Endothelial cell of umbilical vein (primary cell): Measurements from ENCODE around the gene PSMA5. TPM values are rescaled to one million over a fixed set of nuclear protein-coding genes. Genes with fewer than 3 reads are reported as not detected.

Source experiments
- BruUV-seq: library from RNA; stranded (reverse); fragments of 400-500 nt; replicated peaks from 2 replicates; lab custom pipeline; 2021; lab: Mats Ljungman, UMichigan
- CTCF ChIA-PET: fragments of 300-600, 350-600 bp; sonication (Branson Sonifier 250); formaldehyde crosslinking; loops from one replicate; lab custom pipeline; 2021; ENCODE audit warnings: antibody characterized with exemption, inconsistent platforms; lab: Charles Lee
- POLR2A ChIA-PET: fragments of 300-600, 350-600 bp; sonication (Branson Sonifier 250); formaldehyde crosslinking; loops from one replicate; lab custom pipeline; 2021; ENCODE audit warnings: antibody characterized with exemption, inconsistent platforms; lab: Charles Lee
- DNase-seq: peaks from one replicate; pipeline ENCODE4 v3.0.0-alpha.2; 2011; ENCODE audit warnings: low read depth, low spot score
- FAIRE-seq: peaks from 2 replicates; lab custom pipeline; 2011; peaks lifted over from hg19 to GRCh38; lab: Jason Lieb, UNC
- H2AFZ ChIP-seq: 2 replicates; pipeline ENCODE4 v1.6.0; 2012; ENCODE audit warnings: low read depth, low read length, control low read depth, inconsistent platforms
- H3K27ac ChIP-seq: 2 replicates; pipeline ENCODE4 v1.5.1; 2011; ENCODE audit warnings: low read depth, mild to moderate bottlenecking, control low read depth, low read length, moderate library complexity; ENCODE audit not compliant: insufficient read depth
- H3K27me3 ChIP-seq, 2 experiments: 2 replicates each; pipeline versions ENCODE4 v1.6.0 to v1.6.1; 2011; ENCODE audit warnings: low read length in 2 of 2, mixed read lengths in 1 of 2; ENCODE audit not compliant: control insufficient read depth in 2 of 2, insufficient read depth in 2 of 2
- H3K36me3 ChIP-seq, 2 experiments: 2 replicates in 1 of 2; 3 replicates in 1 of 2; pipeline ENCODE4 v1.5.1; 2011; ENCODE audit warnings: low read length in 2 of 2, mild to moderate bottlenecking in 1 of 2, moderate library complexity in 1 of 2; ENCODE audit not compliant: control insufficient read depth in 2 of 2, insufficient read depth in 2 of 2; ENCODE audit errors: extremely low read depth in 1 of 2
- H3K4me1 ChIP-seq: 3 replicates; pipeline ENCODE4 v1.5.1; 2011; ENCODE audit warnings: mild to moderate bottlenecking, low read length; ENCODE audit not compliant: control insufficient read depth, insufficient read depth; ENCODE audit errors: extremely low read depth
- H3K4me2 ChIP-seq: 2 replicates; pipeline ENCODE4 v1.6.1; 2011; ENCODE audit warnings: low read length, control low read depth, mixed read lengths; ENCODE audit not compliant: insufficient read depth
- H3K4me3 ChIP-seq, 3 experiments: fragments of 200-600 bp in 1 of 3; sonication (generic), shearing (Covaris generic) in 1 of 3; replicated peaks in 1 of 3; 2 replicates each; pipeline ENCODE4 v1.5.1; 2011 to 2016; ENCODE audit warnings: control low read depth in 3 of 3, low read length in 3 of 3, mild to moderate bottlenecking in 2 of 3, inconsistent platforms in 1 of 3, low read depth in 1 of 3, moderate library complexity in 1 of 3; ENCODE audit not compliant: insufficient read depth in 1 of 3
- H3K79me2 ChIP-seq: 2 replicates; pipeline ENCODE4 v1.6.0; 2012; ENCODE audit warnings: low read length, inconsistent platforms; ENCODE audit not compliant: control insufficient read depth, insufficient read depth
- H3K9ac ChIP-seq: replicated peaks from 2 replicates; pipeline ENCODE3; 2011; ENCODE audit warnings: low read length, control low read depth; ENCODE audit not compliant: insufficient read depth; ENCODE audit errors: extremely low read depth
- H3K9me1 ChIP-seq: replicated peaks from 3 replicates; pipeline ENCODE4 v1.6.0; 2011; ENCODE audit warnings: mild to moderate bottlenecking, low read length; ENCODE audit not compliant: control insufficient read depth, insufficient read depth; ENCODE audit errors: extremely low read depth
- H3K9me3 ChIP-seq: replicated peaks from 2 replicates; pipeline ENCODE4 v1.5.1; 2012; ENCODE audit warnings: low read length, inconsistent platforms; ENCODE audit not compliant: control insufficient read depth, insufficient read depth
- H4K20me1 ChIP-seq: replicated peaks from 2 replicates; pipeline ENCODE3; 2011; ENCODE audit warnings: mild to moderate bottlenecking, low read length; ENCODE audit not compliant: control insufficient read depth, insufficient read depth; ENCODE audit errors: extremely low read depth
- EZH2 ChIP-seq: IDR thresholded peaks from 2 replicates; pipeline ENCODE4 v1.6.1; 2012; ENCODE audit warnings: borderline replicate concordance, low read depth, mild to moderate bottlenecking, moderate library complexity, low read length, inconsistent platforms; ENCODE audit not compliant: severe bottlenecking
- FOS ChIP-seq: IDR thresholded peaks from 2 replicates; pipeline ENCODE4 v1.6.1; 2011; ENCODE audit warnings: mild to moderate bottlenecking, low read length, moderate library complexity, borderline replicate concordance; ENCODE audit not compliant: insufficient read depth
- GATA2 ChIP-seq: IDR thresholded peaks from 2 replicates; pipeline ENCODE4 v1.7.0; 2011; ENCODE audit warnings: low read depth, mild to moderate bottlenecking, moderate library complexity, mixed read lengths, low read length; ENCODE audit not compliant: insufficient read length, insufficient read depth
- JUN ChIP-seq: IDR thresholded peaks from 2 replicates; pipeline ENCODE4 v1.6.1; 2011; ENCODE audit warnings: borderline replicate concordance, low read depth; ENCODE audit not compliant: insufficient read length, insufficient read depth
- MYC ChIP-seq: IDR thresholded peaks from one replicate; pipeline ENCODE4 v1.6.1; 2011; ENCODE audit warnings: mild to moderate bottlenecking, low read depth, low read length
- POLR2A ChIP-seq: IDR thresholded peaks from 2 replicates; pipeline ENCODE4 v1.6.1; 2012; ENCODE audit warnings: low read depth, mild to moderate bottlenecking, control low read depth, low read length
- POLR2AphosphoS5 ChIP-seq: IDR thresholded peaks from 2 replicates; pipeline ENCODE4 v1.6.1; 2012; ENCODE audit warnings: low read depth, mild to moderate bottlenecking, control low read depth, low read length, moderate library complexity; ENCODE audit not compliant: insufficient read depth
- dilution Hi-C: fragments of 300-500 bp; cut with MboI; formaldehyde crosslinking; loops from one replicate; pipeline ENCODE4 v1.15.0; 2019; ENCODE audit warnings: low sequenced_read_pairs; ENCODE audit not compliant: extremely low pct_ligation_motif_present
- intact Hi-C: fragments of 100-400 bp; cut with micrococcal nuclease; formaldehyde crosslinking; loops from one replicate; pipeline ENCODE4 v1.10.0; 2022
- polyA plus RNA-seq, 4 experiments: library from polyadenylated mRNA; depleted of rRNA in 3 of 4; stranded (reverse) in 3 of 4; unstranded in 1 of 4; fragments of >200 nt; gene quantifications; 2 replicates each; pipeline versions ENCODE4 v1.2.1 to v1.2.3, GENCODE V29; 2011 to 2012; ENCODE audit warnings: missing spikeins in 1 of 4
- total RNA-seq: library from RNA; stranded (reverse); gene quantifications from 2 replicates; pipeline ENCODE4 v1.2.3, GENCODE V29; 2021
- TF ChIP-seq, protein P1 (sequence below), 2 donors: IDR thresholded peaks; 1 replicate in 1 of 2; 2 replicates in 1 of 2; pipeline ENCODE4 v1.5.1; 2011; ENCODE audit warnings: low read length in 2 of 2, mild to moderate bottlenecking in 2 of 2, moderate library complexity in 2 of 2, control low read depth in 1 of 2, inconsistent platforms in 1 of 2, low read depth in 1 of 2; ENCODE audit not compliant: insufficient read depth in 1 of 2; ENCODE audit errors: extremely low read depth in 1 of 2
- TF ChIP-seq, protein P2 (sequence below): IDR thresholded peaks from 2 replicates; pipeline ENCODE4 v1.6.1; 2011; ENCODE audit not compliant: insufficient read depth, insufficient read length

Gene PSMA5
- total and polyA plus RNA-seq, 2 donors (not counting 3 experiments of a cell fraction or from before 2014, with no cell fraction given) = 98.1 to 125 TPM

DNA sequence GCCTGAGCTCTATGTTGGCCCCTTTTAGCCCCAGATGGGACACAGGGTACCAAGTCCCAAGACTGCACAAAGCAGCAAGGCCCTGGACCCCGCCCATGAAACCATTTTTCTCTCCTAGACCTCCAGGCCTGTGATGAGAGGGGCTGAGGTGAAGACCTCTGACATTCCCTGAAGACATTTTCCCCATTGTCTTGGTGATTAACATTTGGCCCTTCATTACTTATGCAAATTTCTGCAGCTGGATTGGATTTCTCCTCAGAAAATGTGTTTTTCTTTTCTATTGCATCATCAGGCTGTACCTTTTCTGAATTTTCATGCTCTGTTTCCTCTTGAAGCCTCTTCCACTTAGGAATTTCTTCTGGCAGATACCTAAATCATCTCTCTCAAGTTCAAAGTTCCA lies 8.2 kb upstream of the PSMA5 start:
- TF ChIP-seq GATA2 = no peak
- no peak for TF ChIP-seq FOS
- TF ChIP-seq POLR2A = no peak
- FAIRE-seq (no peak), DNase-seq (no peak)
- no TSS peak for BruUV-seq
- Histone ChIP-seq H3K9me3 (no peaks in the 10 kb centered on the region), H3K4me2 (no peak overlapping the region), H3K27ac (no peak overlapping the region), H3K9ac (no peak overlapping the region), H3K79me2 (no peaks in the 10 kb centered on the region), H3K36me3 (no peaks in the 10 kb centered on the region), H3K27me3 (peaks cover 0 to 2% of the 10 kb centered on the region in 2 experiments), H4K20me1 (no peaks in the 10 kb centered on the region), H3K9me1 (no peaks in the 10 kb centered on the region), H2AFZ (no peak overlapping the region), H3K4me1 (no peaks in the 10 kb centered on the region), H3K4me3 (no peak overlapping the region)
- dilution Hi-C loops = no loop called here
- CTCF ChIA-PET = no interaction called here
- POLR2A ChIA-PET = no interaction called here
- intact Hi-C loops = no loop called here

- H3K9ac ChIP-seq = no peak overlapping the region
- DNase-seq = no peak
- H4K20me1 ChIP-seq = no peaks in the 10 kb centered on the region
- H3K79me2 ChIP-seq = no peaks in the 10 kb centered on the region
- TF ChIP-seq GATA2 (no peak), FOS (no peak), POLR2AphosphoS5 (no peak), MYC (no peak), POLR2A (no peak), EZH2 (no peak), JUN (no peak)
- TF ChIP-seq, protein P1, sequence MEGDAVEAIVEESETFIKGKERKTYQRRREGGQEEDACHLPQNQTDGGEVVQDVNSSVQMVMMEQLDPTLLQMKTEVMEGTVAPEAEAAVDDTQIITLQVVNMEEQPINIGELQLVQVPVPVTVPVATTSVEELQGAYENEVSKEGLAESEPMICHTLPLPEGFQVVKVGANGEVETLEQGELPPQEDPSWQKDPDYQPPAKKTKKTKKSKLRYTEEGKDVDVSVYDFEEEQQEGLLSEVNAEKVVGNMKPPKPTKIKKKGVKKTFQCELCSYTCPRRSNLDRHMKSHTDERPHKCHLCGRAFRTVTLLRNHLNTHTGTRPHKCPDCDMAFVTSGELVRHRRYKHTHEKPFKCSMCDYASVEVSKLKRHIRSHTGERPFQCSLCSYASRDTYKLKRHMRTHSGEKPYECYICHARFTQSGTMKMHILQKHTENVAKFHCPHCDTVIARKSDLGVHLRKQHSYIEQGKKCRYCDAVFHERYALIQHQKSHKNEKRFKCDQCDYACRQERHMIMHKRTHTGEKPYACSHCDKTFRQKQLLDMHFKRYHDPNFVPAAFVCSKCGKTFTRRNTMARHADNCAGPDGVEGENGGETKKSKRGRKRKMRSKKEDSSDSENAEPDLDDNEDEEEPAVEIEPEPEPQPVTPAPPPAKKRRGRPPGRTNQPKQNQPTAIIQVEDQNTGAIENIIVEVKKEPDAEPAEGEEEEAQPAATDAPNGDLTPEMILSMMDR (IDR thresholded peaks at IDR 0.05; ENCODE audit: extremely low read depth in 1 of 2, insufficient read depth in 1 of 2, low read depth in 1 of 2, low read length in 2 of 2) = no peak
- TF ChIP-seq, protein P2, sequence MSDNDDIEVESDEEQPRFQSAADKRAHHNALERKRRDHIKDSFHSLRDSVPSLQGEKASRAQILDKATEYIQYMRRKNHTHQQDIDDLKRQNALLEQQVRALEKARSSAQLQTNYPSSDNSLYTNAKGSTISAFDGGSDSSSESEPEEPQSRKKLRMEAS = no peak
- dilution Hi-C loops (no loop called here), intact Hi-C loops (no loop called here)
- no peaks in the 10 kb centered on the region for H3K9me3 ChIP-seq
- peaks cover 0 to 2% of the 10 kb centered on the region in 2 experiments for H3K27me3 ChIP-seq
- H3K9me1 ChIP-seq = no peaks in the 10 kb centered on the region
- no peak for FAIRE-seq
- no peaks in the 10 kb centered on the region for H3K36me3 ChIP-seq
- H3K4me2 ChIP-seq = no peak overlapping the region
- no peak overlapping the region for H2AFZ ChIP-seq
- no peak overlapping the region for H3K4me3 ChIP-seq
- H3K4me1 ChIP-seq = no peaks in the 10 kb centered on the region
- POLR2A ChIA-PET = no interaction called here
- no TSS peak for BruUV-seq
- CTCF ChIA-PET = no interaction called here
- H3K27ac ChIP-seq = no peak overlapping the region
These were observed 7.1 kb upstream of the PSMA5 start for GRCh38 chr1:109433322-109433721.
